ENCODE data around the gene USH2A. TPM values are rescaled to one million over a fixed set of nuclear protein-coding genes. Genes with fewer than 3 reads are reported as not detected.

The USH2A gene
- total RNA-seq, 2 experiments from 2014 or later, result not detected

DNA sequence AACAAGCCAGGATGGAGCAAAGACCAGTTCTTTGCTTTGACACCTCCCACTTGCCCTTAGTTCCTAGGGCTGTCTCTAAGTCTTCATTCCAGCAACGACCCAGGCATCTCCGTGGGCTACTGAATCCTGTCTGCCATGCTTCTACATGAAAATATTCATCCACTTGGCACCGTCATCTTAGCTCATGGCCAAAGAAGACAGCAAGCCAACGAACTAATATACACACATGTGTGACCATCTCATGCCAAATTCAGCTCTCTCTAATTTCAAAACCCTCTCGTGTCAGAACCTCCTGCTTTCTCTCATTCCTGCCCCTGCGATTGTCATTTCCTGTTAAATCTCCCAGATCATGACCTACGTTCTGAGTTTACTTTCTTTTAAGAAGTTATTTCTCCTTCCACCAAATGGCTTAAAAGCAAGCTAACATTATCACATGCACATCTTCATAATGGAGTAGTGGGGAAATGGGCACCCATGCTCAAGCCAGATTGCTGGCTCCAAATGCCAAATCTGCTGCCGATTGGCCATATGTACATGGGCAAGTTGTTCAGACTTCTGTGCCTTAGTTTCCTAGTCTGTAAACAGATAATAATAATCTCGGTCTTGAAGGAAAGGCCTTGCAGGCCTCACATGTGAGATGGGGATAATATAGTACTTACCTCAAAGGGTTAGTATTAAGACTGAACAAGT is 373.4 kb downstream of the USH2A start:
- POLR2A ChIA-PET, result no interaction called here
- Mint-ChIP-seq H3K27me3 (no peaks in the 10 kb centered on the region), H3K27ac (no peak overlapping the region), H3K4me3 (no peak overlapping the region), H3K9me3 (no peaks in the 10 kb centered on the region), H3K36me3 (ENCODE audit: low read depth) (no peaks in the 10 kb centered on the region), H3K4me1 (no peaks in the 10 kb centered on the region)
- CTCF ChIA-PET, result no interaction called here
- DNase-seq, result no peak

DNA sequence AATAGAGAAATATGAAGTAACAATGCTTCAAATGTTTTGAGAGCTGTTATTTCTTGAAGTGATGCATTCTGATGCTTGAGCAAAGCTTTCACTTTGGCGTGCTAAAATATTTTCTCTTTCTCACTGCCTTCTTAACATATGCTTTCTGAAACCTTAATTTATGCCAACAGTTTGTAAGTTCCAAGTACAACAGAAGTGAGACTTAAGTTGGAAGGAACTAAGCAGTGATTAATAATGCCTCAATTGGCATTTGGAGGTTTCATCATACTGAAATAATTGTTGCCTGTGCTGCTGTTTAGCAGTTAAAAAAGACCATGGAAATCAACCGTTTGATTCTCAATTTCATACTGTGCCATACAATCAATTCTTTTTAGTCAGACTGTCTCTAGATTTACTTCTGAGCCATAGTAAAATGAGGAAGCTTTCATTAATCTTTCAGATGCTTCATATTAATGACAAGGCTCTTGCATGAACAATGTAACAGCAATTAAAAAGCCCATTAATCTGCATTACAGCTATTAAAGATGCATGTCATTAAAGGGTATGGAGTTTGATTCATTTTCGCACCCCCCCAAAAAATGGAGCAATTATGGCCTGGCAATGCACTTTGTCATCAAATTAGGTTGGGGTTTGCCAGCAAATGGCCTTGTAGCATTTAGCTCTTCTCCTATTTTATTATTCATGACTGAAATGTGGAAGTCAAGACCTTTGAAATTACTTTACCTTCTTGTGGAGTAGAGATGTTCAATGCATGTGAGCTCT is 375.3 kb downstream of the USH2A start:
- ChIA-PET POLR2A (no interaction called here), CTCF (no interaction called here)
- Mint-ChIP-seq H3K9me3 (no peaks in the 10 kb centered on the region), H3K36me3 (ENCODE audit: low read depth) (no peaks in the 10 kb centered on the region), H3K4me3 (no peak overlapping the region), H3K27me3 (no peaks in the 10 kb centered on the region), H3K4me1 (no peaks in the 10 kb centered on the region), H3K27ac (no peak overlapping the region)
- DNase-seq, result no peak

DNA sequence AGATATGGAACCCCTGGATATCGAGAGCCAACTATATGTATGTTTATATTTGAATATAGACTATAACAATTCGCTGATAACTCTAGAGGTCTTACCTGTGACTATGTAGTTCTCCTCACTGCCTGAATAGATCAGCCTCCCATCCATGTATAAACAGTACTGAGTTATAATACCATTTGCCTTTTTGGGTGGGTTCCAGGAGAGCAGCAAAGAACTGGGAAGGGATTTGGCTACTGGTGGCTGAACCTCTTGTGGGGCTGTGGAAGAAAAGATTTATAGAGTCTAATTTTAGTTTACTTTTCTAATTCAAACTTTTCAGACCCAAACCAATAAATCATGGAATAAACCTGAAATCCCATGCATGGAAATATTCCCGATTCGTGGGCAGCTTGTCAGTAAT is 376.9 kb downstream of the USH2A start:
- Mint-ChIP-seq H3K36me3 (ENCODE audit: low read depth) (no peaks in the 10 kb centered on the region), H3K9me3 (no peaks in the 10 kb centered on the region), H3K4me3 (no peak overlapping the region), H3K27ac (no peak overlapping the region), H3K27me3 (no peaks in the 10 kb centered on the region), H3K4me1 (no peaks in the 10 kb centered on the region)
- ChIA-PET CTCF (no interaction called here), POLR2A (no interaction called here)
- DNase-seq, result no peak

DNA sequence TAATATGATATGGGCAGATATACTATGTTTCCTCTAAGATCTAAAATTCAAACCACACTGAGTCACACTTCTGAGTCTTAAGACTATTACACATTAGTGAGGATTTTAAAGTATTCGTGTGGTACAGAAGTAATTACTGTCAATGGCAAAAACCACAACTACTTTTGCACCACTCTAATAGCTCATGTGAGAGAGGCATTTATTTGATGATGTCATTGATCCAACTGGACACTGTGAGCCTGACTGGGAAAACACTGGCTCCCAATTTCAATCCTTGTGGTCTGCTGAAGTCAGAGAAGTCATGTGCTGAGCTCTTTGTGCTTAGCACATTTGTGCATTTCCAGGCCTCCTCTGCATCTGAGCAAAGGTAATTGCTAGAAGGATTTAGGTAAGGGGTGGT is 377.8 kb downstream of the USH2A start:
- H3K9me3 Mint-ChIP-seq, result no peaks in the 10 kb centered on the region
- no peak overlapping the region for H3K4me3 Mint-ChIP-seq
- CTCF ChIA-PET, result no interaction called here
- no peaks in the 10 kb centered on the region for H3K36me3 Mint-ChIP-seq (ENCODE audit: low read depth)
- no peaks in the 10 kb centered on the region for H3K4me1 Mint-ChIP-seq
- H3K27ac Mint-ChIP-seq, result no peak overlapping the region
- no peak for DNase-seq
- POLR2A ChIA-PET, result no interaction called here
- H3K27me3 Mint-ChIP-seq, result no peaks in the 10 kb centered on the region

DNA sequence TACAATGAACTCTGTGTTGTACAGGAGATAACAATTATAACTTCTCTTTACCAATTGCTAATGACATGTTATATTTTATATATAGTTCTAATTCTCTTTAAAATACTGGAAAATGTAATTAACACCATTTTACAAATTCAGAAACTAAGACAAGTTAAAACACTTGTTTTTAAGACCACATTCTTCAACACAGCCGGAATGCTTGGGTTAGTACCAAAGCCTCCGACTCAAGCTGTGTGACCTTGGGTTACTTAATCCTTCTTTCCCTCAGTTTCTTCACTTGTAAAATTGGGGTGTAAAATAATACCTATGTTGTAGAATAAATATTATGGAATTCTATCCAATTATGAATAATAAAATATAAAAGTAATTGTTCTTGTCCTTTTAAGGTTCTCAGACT is 378.7 kb downstream of the USH2A start:
- no peaks in the 10 kb centered on the region for H3K36me3 Mint-ChIP-seq (ENCODE audit: low read depth)
- no peaks in the 10 kb centered on the region for H3K4me1 Mint-ChIP-seq
- no peaks in the 10 kb centered on the region for H3K27me3 Mint-ChIP-seq
- ChIA-PET POLR2A (no interaction called here), CTCF (no interaction called here)
- H3K27ac Mint-ChIP-seq, result no peak overlapping the region
- H3K9me3 Mint-ChIP-seq, result peaks cover 4% of the 10 kb centered on the region
- no peak for DNase-seq
- no peak overlapping the region for H3K4me3 Mint-ChIP-seq

DNA sequence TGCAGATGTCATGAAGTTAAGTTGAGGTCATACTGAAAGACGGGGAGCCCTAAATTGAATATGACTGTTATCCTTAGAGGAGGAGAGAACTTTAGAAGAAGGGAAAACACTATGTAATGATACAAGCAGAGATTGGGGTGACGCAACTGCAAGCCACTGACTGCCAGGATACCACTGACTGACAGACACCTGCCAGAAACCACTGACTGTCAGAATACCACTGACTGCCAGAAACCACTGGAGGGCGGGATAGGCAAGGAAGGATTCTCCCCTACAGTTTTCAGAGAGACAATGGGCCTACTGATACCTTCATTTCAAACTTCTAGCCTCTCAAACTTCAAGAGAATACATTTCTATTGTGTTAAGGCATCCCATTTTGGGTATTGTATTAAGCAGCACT is 388.7 kb downstream of the USH2A start:
- Mint-ChIP-seq H3K36me3 (ENCODE audit: low read depth) (no peaks in the 10 kb centered on the region), H3K9me3 (peaks cover 5% of the 10 kb centered on the region), H3K4me1 (no peaks in the 10 kb centered on the region), H3K4me3 (no peak overlapping the region), H3K27ac (no peak overlapping the region), H3K27me3 (no peaks in the 10 kb centered on the region)
- DNase-seq, result no peak
- POLR2A ChIA-PET, result no interaction called here
- CTCF ChIA-PET, result no interaction called here

DNA sequence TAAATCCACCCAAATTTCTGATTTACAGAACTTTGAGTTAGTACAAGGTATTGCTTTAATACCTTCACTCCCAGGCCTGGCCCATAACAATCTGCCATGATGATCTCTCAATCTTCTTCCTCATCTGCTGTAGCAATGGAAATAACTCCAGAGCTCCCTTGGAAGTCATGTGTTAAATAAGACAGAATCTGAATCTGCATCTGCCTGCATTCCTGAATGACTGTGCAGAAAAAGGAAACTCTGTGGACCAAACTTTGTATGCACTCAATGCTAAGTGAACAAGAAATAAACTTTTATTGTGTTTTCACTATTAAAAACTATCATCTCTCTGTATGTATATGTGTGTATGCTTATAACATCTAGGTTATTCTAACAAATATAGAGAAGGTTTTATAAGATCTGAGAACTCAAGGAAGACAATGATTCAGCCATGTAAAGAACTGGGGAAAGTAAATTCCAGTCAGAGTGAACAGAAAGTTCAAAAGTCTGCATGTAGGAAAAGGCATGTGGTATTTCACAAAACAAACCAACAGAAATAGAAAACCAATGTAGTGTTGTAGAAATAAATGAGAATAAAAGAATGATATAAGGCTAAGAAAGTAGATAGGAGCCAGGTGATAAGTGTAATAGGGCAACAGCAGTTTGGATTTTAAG is 390.2 kb downstream of the USH2A start:
- CTCF ChIA-PET, result no interaction called here
- Mint-ChIP-seq H3K27ac (no peak overlapping the region), H3K4me1 (no peaks in the 10 kb centered on the region), H3K9me3 (peaks cover 5% of the 10 kb centered on the region), H3K4me3 (no peak overlapping the region), H3K27me3 (no peaks in the 10 kb centered on the region), H3K36me3 (ENCODE audit: low read depth) (no peaks in the 10 kb centered on the region)
- POLR2A ChIA-PET, result no interaction called here
- no peak for DNase-seq

DNA sequence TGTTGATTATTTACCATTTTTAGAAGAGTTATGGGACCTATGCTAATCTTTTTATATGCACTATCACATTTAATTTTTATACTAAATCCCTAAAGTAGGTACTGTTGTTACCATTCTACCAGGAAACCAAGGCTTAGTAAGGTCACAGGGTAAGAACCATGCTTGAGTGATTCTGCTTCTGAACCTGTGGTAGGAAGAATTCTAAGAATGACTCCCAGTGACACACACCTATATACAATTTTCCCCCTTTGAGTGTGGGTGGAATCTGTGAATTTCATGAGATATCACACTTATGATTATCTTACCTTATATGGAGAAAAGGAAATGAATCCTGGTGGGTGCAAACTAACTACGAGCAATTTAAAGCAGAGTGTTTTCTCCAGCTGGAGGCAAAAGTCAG is 391.0 kb downstream of the USH2A start:
- Mint-ChIP-seq H3K27ac (no peak overlapping the region), H3K36me3 (ENCODE audit: low read depth) (no peaks in the 10 kb centered on the region), H3K4me3 (no peak overlapping the region), H3K4me1 (no peaks in the 10 kb centered on the region), H3K27me3 (no peaks in the 10 kb centered on the region), H3K9me3 (peaks cover 5% of the 10 kb centered on the region)
- CTCF ChIA-PET, result no interaction called here
- POLR2A ChIA-PET, result no interaction called here
- no peak for DNase-seq

DNA sequence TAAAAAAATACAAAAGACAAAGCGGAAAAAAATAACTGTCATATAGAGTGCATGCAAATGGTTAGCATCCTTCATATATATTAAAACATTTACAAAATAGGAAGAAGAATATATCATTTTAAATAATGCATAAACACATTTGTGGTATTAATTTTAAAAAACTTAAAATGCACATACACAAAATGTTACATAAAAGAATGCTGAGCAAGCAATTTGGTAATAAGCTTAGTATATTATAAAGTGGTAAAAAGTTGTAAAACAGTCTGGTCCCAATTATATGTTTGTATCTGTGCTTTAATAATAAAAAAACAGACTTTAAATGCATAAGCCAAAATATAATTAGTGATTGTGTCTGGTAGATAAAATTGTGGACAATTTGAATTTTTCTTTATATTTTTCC is 394.6 kb downstream of the USH2A start:
- Mint-ChIP-seq H3K27me3 (no peaks in the 10 kb centered on the region), H3K4me3 (no peak overlapping the region), H3K27ac (no peak overlapping the region), H3K4me1 (no peaks in the 10 kb centered on the region), H3K36me3 (ENCODE audit: low read depth) (no peaks in the 10 kb centered on the region), H3K9me3 (peaks cover 2% of the 10 kb centered on the region)
- CTCF ChIA-PET, result no interaction called here
- DNase-seq, result no peak
- POLR2A ChIA-PET, result no interaction called here

DNA sequence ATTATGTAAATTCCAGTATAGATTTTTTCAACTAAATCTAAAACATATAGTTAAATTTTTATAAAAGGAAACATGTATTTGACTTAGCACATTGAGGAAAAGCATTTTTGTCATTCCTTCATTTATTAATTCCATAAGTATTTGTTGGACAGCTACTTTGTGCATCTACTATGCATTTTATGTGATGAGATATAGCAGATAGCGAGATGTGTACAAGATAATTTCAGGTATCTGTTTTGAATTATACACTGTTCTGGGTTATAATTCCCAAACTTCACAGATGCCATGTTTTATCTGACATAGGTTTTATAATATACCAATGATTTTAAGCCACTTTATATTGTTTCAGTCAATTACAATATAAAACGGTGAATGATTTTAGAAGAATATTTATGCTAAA is 398.7 kb downstream of the USH2A start:
- ChIA-PET POLR2A (no interaction called here), CTCF (no interaction called here)
- no peak overlapping the region for H3K4me3 Mint-ChIP-seq
- no peak for DNase-seq
- no peaks in the 10 kb centered on the region for H3K27me3 Mint-ChIP-seq
- H3K4me1 Mint-ChIP-seq, result no peaks in the 10 kb centered on the region
- no peaks in the 10 kb centered on the region for H3K9me3 Mint-ChIP-seq
- H3K27ac Mint-ChIP-seq, result no peak overlapping the region
- no peaks in the 10 kb centered on the region for H3K36me3 Mint-ChIP-seq (ENCODE audit: low read depth)

DNA sequence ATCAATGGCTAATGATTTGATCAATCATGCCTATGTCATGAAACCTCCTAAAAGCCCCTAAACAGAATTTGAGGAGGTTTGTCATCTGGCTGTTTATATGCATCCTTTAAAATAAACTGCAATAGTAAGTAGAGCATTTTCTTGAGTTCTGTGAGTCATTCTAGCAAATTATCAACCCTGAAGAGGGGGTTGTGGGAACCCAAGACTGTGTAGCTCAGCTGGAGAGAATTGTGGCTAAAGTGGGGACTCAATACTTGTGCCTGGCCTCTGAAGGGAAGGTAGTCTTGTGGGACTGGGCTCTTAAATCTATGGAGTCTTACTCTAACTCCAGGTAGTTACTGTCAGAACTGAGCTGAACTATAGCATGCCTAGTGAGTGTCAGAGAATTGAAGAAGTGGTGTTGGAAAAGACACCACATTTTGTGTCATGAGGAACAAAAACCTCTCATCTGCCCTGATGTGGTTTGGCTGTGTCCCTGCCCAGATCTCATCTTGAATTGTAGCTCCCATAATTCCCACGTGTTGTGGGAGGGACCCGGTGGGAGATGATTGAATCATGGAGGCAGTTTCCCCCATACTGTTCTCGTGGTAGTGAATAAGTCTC is 402.4 kb downstream of the USH2A start:
- DNase-seq, result no peak
- CTCF ChIA-PET, result no interaction called here
- no peaks in the 10 kb centered on the region for H3K36me3 Mint-ChIP-seq (ENCODE audit: low read depth)
- H3K9me3 Mint-ChIP-seq, result no peaks in the 10 kb centered on the region
- POLR2A ChIA-PET, result no interaction called here
- H3K4me1 Mint-ChIP-seq, result no peaks in the 10 kb centered on the region
- H3K27me3 Mint-ChIP-seq, result no peaks in the 10 kb centered on the region
- no peak overlapping the region for H3K27ac Mint-ChIP-seq
- no peak overlapping the region for H3K4me3 Mint-ChIP-seq

DNA sequence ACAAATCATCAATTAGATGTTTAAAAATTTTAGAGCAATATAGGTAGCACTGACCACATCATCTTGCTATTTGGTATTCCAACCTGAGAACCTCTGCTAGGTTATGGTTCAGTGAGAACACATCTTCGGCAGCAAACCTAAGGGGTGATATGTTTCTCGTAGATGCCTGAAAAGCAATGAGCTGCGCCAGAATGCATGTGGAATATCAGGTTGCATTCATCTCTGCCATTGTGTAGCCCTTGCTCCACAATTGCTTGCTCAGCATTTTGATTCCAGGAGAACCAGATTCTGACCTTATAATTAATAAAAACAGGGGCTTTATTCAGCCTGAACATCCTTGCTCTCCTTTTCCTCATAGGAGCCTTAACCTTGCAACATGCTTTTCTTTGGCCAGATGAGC is 408.1 kb downstream of the USH2A start:
- no peaks in the 10 kb centered on the region for H3K9me3 Mint-ChIP-seq
- no peak overlapping the region for H3K4me3 Mint-ChIP-seq
- no peak overlapping the region for H3K27ac Mint-ChIP-seq
- no peaks in the 10 kb centered on the region for H3K27me3 Mint-ChIP-seq
- ChIA-PET POLR2A (no interaction called here), CTCF (no interaction called here)
- H3K36me3 Mint-ChIP-seq (ENCODE audit: low read depth), result no peaks in the 10 kb centered on the region
- no peaks in the 10 kb centered on the region for H3K4me1 Mint-ChIP-seq
- no peak for DNase-seq

DNA sequence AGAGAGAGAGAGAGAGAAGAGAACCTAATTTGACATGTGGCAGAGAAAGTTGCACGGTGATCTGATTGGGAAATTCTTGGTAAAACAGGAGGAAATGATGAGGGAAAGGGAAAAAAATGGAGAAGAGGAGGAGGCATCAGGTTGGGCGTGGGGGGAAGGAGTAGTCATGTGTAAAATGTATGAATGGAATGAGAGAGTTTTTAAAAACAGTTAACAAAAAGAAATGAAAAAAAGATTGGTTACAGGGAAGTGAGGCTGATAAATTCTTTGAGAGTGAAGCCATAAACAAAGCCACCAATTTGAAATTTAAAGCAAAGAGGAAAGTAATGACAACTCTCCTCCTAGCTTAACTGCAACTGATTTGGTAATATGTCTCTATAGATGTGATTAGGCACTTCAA is 409.2 kb downstream of the USH2A start:
- Mint-ChIP-seq H3K4me3 (no peak overlapping the region), H3K27me3 (no peaks in the 10 kb centered on the region), H3K27ac (no peak overlapping the region), H3K36me3 (ENCODE audit: low read depth) (no peaks in the 10 kb centered on the region), H3K4me1 (no peaks in the 10 kb centered on the region), H3K9me3 (no peaks in the 10 kb centered on the region)
- CTCF ChIA-PET, result no interaction called here
- POLR2A ChIA-PET, result no interaction called here
- no peak for DNase-seq

All from activated CD4-positive, alpha-beta T cell treated with anti-CD3 and anti-CD28 coated beads, Interleukin-2, amount 10 ng/mL, durations not matched to agents 7 days and 5 days (primary cell).